ENCODE results near the gene NLGN1.
A peak's percentile ranks its signal among the peaks of the same experiment; 100 is the strongest.

The NLGN1 gene

DNA sequence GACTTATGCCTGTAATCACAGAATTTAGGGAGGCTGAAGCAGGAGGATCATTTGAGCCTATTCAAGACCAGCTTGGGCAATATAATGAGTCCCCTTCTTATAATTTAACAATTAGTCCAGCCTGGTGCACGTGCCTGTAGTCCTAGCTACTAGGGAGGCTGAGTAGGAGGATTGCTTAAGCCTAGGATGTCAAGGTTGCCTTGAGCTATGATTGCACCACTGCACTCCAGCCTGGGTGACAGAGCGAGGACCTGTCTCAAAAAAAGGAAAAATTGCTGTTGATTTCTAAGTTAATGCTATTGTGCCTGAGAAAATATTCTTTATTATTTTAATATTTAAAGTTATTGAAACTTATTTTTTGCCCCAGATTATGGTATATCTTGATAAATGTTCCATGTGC lies 159.0 kb downstream of the NLGN1 start:
- Histone ChIP-seq H3K27ac (ENCODE audit: low read depth, low read length) (no peak overlapping the region), H2AK5ac (ENCODE audit: low read length) (no peak overlapping the region), H3K9me3 (ENCODE audit: insufficient read depth, low read depth, low read length) (no peaks in the 10 kb centered on the region), H3K4me2 (ENCODE audit: low read length) (no peak overlapping the region), H3K4me1 (ENCODE audit: control insufficient read depth in 1 of 2, insufficient read depth in 2 of 2, low read length in 2 of 2) (no peaks in the 10 kb centered on the region), H3K4ac (ENCODE audit: low read depth, low read length) (no peak overlapping the region), H3K14ac (ENCODE audit: low read length) (no peak overlapping the region), H4K91ac (ENCODE audit: low read depth, low read length) (no peak overlapping the region), H3K4me3 (ENCODE audit: low read depth, low read length) (no peak overlapping the region), H3K36me3 (ENCODE audit: control insufficient read depth in 1 of 2, insufficient read depth in 2 of 2, low read length in 2 of 2) (no peaks in the 10 kb centered on the region), H2BK12ac (ENCODE audit: low read length) (no peak overlapping the region), H3K79me1 (ENCODE audit: low read length) (no peaks in the 10 kb centered on the region), H2BK5ac (ENCODE audit: low read depth, low read length, poor library complexity) (no peak overlapping the region), H3K18ac (ENCODE audit: low read length) (no peak overlapping the region), H3K79me2 (ENCODE audit: control insufficient read depth, insufficient read depth, low read length, poor library complexity) (no peaks in the 10 kb centered on the region), H2BK120ac (ENCODE audit: insufficient read depth, low read length, poor library complexity) (no peak overlapping the region), H4K8ac (ENCODE audit: low read depth, low read length) (no peak overlapping the region), H3K27me3 (ENCODE audit: insufficient read depth, low read length) (no peaks in the 10 kb centered on the region), H3K9ac (ENCODE audit: low read length) (no peak overlapping the region), H4K12ac (ENCODE audit: low read depth, low read length) (no peak overlapping the region), H3K23ac (ENCODE audit: low read length) (no peak overlapping the region), H2AFZ (ENCODE audit: insufficient read depth, low read length, poor library complexity) (no peak overlapping the region)
- no CpG with 5 or more reads among the region's 2 CpGs for WGBS (ENCODE audit: extremely low coverage, insufficient coverage, insufficient read length)
- DNase-seq = peak; percentile 51 to 60

DNA sequence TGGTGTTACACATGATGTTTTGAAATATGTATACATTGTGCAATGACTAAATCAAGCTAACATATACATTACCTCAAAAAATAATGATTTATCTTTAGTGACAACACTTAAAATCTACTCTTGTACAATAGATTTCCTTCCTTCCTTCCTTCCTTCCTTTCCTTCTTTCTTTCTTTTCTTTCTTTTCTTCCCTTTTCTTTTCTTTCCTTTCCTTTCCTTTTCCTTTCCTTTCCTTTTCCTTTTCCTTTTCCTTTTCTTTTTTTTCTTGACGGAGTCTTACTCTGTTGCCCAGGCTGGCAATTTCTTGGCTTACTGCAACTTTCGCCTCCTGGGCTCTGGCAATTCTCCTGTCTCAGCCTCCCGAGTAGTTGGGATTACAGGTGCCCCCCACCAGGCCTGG lies 170.5 kb downstream of the NLGN1 start:
- H3K18ac ChIP-seq (ENCODE audit: low read length) = no peak overlapping the region
- no peak overlapping the region for H3K27ac ChIP-seq (ENCODE audit: low read depth, low read length)
- no peaks in the 10 kb centered on the region for H3K79me2 ChIP-seq (ENCODE audit: control insufficient read depth, insufficient read depth, low read length, poor library complexity)
- no peak overlapping the region for H3K4me2 ChIP-seq (ENCODE audit: low read length)
- no peak overlapping the region for H3K14ac ChIP-seq (ENCODE audit: low read length)
- WGBS (ENCODE audit: extremely low coverage, insufficient coverage, insufficient read length) = no CpG with 5 or more reads among the region's 3 CpGs
- H3K9ac ChIP-seq (ENCODE audit: low read length) = no peak overlapping the region
- no peaks in the 10 kb centered on the region for H3K79me1 ChIP-seq (ENCODE audit: low read length)
- DNase-seq = no peak
- H2BK12ac ChIP-seq (ENCODE audit: low read length) = no peak overlapping the region
- no peaks in the 10 kb centered on the region for H3K9me3 ChIP-seq (ENCODE audit: insufficient read depth, low read depth, low read length)
- H3K4me1 ChIP-seq (ENCODE audit: control insufficient read depth in 1 of 2, insufficient read depth in 2 of 2, low read length in 2 of 2) = no peaks in the 10 kb centered on the region
- H4K91ac ChIP-seq (ENCODE audit: low read depth, low read length) = no peak overlapping the region
- no peak overlapping the region for H3K23ac ChIP-seq (ENCODE audit: low read length)
- H2BK120ac ChIP-seq (ENCODE audit: insufficient read depth, low read length, poor library complexity) = no peak overlapping the region
- H4K8ac ChIP-seq (ENCODE audit: low read depth, low read length) = no peak overlapping the region
- no peak overlapping the region for H4K12ac ChIP-seq (ENCODE audit: low read depth, low read length)
- no peaks in the 10 kb centered on the region for H3K36me3 ChIP-seq (ENCODE audit: control insufficient read depth in 1 of 2, insufficient read depth in 2 of 2, low read length in 2 of 2)
- no peak overlapping the region for H3K4ac ChIP-seq (ENCODE audit: low read depth, low read length)
- H3K27me3 ChIP-seq (ENCODE audit: insufficient read depth, low read length) = no peaks in the 10 kb centered on the region
- no peak overlapping the region for H2AK5ac ChIP-seq (ENCODE audit: low read length)
- no peak overlapping the region for H2BK5ac ChIP-seq (ENCODE audit: low read depth, low read length, poor library complexity)
- H2AFZ ChIP-seq (ENCODE audit: insufficient read depth, low read length, poor library complexity) = no peak overlapping the region
- H3K4me3 ChIP-seq (ENCODE audit: low read depth, low read length) = no peak overlapping the region

DNA sequence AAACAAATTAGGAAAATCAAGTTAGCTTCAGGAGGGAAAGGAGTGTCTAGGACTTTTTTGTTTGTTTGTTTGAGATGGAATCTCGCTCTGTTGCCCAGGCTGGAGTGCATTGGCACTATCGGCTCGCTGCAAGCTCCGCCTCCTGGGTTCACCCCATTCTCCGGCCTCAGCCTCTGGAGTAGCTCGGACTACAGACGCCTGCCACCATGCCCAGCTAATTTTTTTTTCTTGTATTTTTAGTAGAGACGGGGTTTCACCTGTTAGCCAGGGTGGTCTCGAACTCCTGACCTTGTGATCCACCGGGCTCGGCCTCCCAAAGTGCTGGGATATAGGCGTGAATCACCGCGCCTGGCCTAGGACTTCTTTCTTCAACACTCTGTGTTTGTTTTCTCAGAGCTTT lies 171.1 kb downstream of the NLGN1 start:
- Histone ChIP-seq H4K8ac (ENCODE audit: low read depth, low read length) (no peak overlapping the region), H2AK5ac (ENCODE audit: low read length) (no peak overlapping the region), H3K9me3 (ENCODE audit: insufficient read depth, low read depth, low read length) (no peaks in the 10 kb centered on the region), H4K12ac (ENCODE audit: low read depth, low read length) (no peak overlapping the region), H2BK5ac (ENCODE audit: low read depth, low read length, poor library complexity) (no peak overlapping the region), H3K4me2 (ENCODE audit: low read length) (no peak overlapping the region), H3K23ac (ENCODE audit: low read length) (no peak overlapping the region), H3K9ac (ENCODE audit: low read length) (no peak overlapping the region), H2BK120ac (ENCODE audit: insufficient read depth, low read length, poor library complexity) (no peak overlapping the region), H3K27me3 (ENCODE audit: insufficient read depth, low read length) (no peaks in the 10 kb centered on the region), H2BK12ac (ENCODE audit: low read length) (no peak overlapping the region), H2AFZ (ENCODE audit: insufficient read depth, low read length, poor library complexity) (no peak overlapping the region), H3K4ac (ENCODE audit: low read depth, low read length) (no peak overlapping the region), H3K27ac (ENCODE audit: low read depth, low read length) (no peak overlapping the region), H3K4me1 (ENCODE audit: control insufficient read depth in 1 of 2, insufficient read depth in 2 of 2, low read length in 2 of 2) (no peaks in the 10 kb centered on the region), H4K91ac (ENCODE audit: low read depth, low read length) (no peak overlapping the region), H3K79me1 (ENCODE audit: low read length) (no peaks in the 10 kb centered on the region), H3K4me3 (ENCODE audit: low read depth, low read length) (no peak overlapping the region), H3K36me3 (ENCODE audit: control insufficient read depth in 1 of 2, insufficient read depth in 2 of 2, low read length in 2 of 2) (no peaks in the 10 kb centered on the region), H3K18ac (ENCODE audit: low read length) (no peak overlapping the region), H3K79me2 (ENCODE audit: control insufficient read depth, insufficient read depth, low read length, poor library complexity) (no peaks in the 10 kb centered on the region), H3K14ac (ENCODE audit: low read length) (no peak overlapping the region)
- no CpG with 5 or more reads among the region's 14 CpGs for WGBS (ENCODE audit: extremely low coverage, insufficient coverage, insufficient read length)
- no peak for DNase-seq

DNA sequence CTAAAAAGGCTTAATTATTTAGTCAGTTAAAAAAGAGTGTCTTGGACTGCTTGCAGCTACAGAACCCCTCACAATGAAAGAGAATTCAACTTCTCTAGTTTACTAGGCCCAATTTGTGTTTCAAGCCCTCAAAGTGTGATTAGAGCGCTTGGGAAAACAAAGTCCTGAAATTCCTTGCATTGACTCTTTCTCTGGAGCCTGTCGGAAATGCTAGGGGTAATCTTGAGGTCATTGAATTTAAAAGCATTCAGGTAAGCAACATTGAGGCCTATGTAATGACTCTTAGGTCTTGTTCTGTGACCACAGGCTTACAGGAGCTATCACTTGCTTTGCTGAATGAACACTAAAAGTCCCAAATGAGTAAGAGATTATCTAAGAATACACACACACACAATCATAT lies 186.0 kb downstream of the NLGN1 start:
- DNase-seq = peak in 1 of 2 donors; percentile 56
- H4K8ac ChIP-seq (ENCODE audit: low read depth, low read length) = no peak overlapping the region
- H3K4me3 ChIP-seq (ENCODE audit: low read depth, low read length) = no peak overlapping the region
- H3K4ac ChIP-seq (ENCODE audit: low read depth, low read length) = no peak overlapping the region
- no CpG with 5 or more reads among the region's 2 CpGs for WGBS (ENCODE audit: extremely low coverage, insufficient coverage, insufficient read length)
- H3K79me2 ChIP-seq (ENCODE audit: control insufficient read depth, insufficient read depth, low read length, poor library complexity) = no peaks in the 10 kb centered on the region
- no peaks in the 10 kb centered on the region for H3K36me3 ChIP-seq (ENCODE audit: control insufficient read depth in 1 of 2, insufficient read depth in 2 of 2, low read length in 2 of 2)
- H3K9ac ChIP-seq (ENCODE audit: low read length) = no peak overlapping the region
- no peak overlapping the region for H2BK5ac ChIP-seq (ENCODE audit: low read depth, low read length, poor library complexity)
- no peak overlapping the region for H3K23ac ChIP-seq (ENCODE audit: low read length)
- no peak overlapping the region for H2AFZ ChIP-seq (ENCODE audit: insufficient read depth, low read length, poor library complexity)
- no peak overlapping the region for H3K27ac ChIP-seq (ENCODE audit: low read depth, low read length)
- H3K27me3 ChIP-seq (ENCODE audit: insufficient read depth, low read length) = peaks cover 8% of the 10 kb centered on the region
- H2AK5ac ChIP-seq (ENCODE audit: low read length) = no peak overlapping the region
- H2BK12ac ChIP-seq (ENCODE audit: low read length) = no peak overlapping the region
- no peaks in the 10 kb centered on the region for H3K79me1 ChIP-seq (ENCODE audit: low read length)
- no peak overlapping the region for H3K14ac ChIP-seq (ENCODE audit: low read length)
- no peak overlapping the region for H4K12ac ChIP-seq (ENCODE audit: low read depth, low read length)
- H3K9me3 ChIP-seq (ENCODE audit: insufficient read depth, low read depth, low read length) = no peaks in the 10 kb centered on the region
- no peak overlapping the region for H4K91ac ChIP-seq (ENCODE audit: low read depth, low read length)
- no peak overlapping the region for H3K4me2 ChIP-seq (ENCODE audit: low read length)
- no peak overlapping the region for H2BK120ac ChIP-seq (ENCODE audit: insufficient read depth, low read length, poor library complexity)
- H3K18ac ChIP-seq (ENCODE audit: low read length) = no peak overlapping the region
- H3K4me1 ChIP-seq (ENCODE audit: control insufficient read depth in 1 of 2, insufficient read depth in 2 of 2, low read length in 2 of 2) = peaks cover 0 to 3% of the 10 kb centered on the region in 2 experiments
